H1 (cell line): ENCODE results near the gene NAV3. TPM values are rescaled to one million over a fixed set of nuclear protein-coding genes. Genes with fewer than 3 reads are reported as not detected.

ENCODE experiments used
- CTCF ChIA-PET: fragments of 300-600 bp; sonication (Branson Sonifier 250); formaldehyde crosslinking; loops from one replicate; lab custom pipeline; 2021; ENCODE audit not compliant: partially characterized antibody; lab: Charles Lee
- POLR2A ChIA-PET: fragments of 300-600 bp; sonication (Branson Sonifier 250); formaldehyde crosslinking; loops from one replicate; lab custom pipeline; 2021; ENCODE audit warnings: inconsistent platforms; ENCODE audit not compliant: partially characterized antibody; lab: Charles Lee
- DNase-seq, 2 experiments: peaks; one replicate each; pipeline versions ENCODE4 v3.0.0 to v3.0.0-alpha.2; 2010 to 2022; ENCODE audit warnings: low spot score in 2 of 2, low read depth in 1 of 2, mixed read lengths in 1 of 2
- FAIRE-seq: peaks from 2 replicates; lab custom pipeline; 2011; peaks lifted over from hg19 to GRCh38; lab: Jason Lieb, UNC
- H2AFZ ChIP-seq: 2 replicates; pipeline ENCODE4 v1.8.1; 2012; ENCODE audit warnings: low read length, inconsistent platforms
- H2AK5ac ChIP-seq: 2 replicates; pipeline ENCODE4 v1.6.1; 2013; ENCODE audit warnings: low read depth, low read length
- H2BK120ac ChIP-seq: replicated peaks from 2 replicates; pipeline ENCODE3; 2013; ENCODE audit warnings: low read depth, low read length, inconsistent platforms
- H2BK12ac ChIP-seq: 2 replicates; pipeline ENCODE4 v1.6.1; 2013; ENCODE audit warnings: low read depth, low read length
- H2BK15ac ChIP-seq: 2 replicates; pipeline ENCODE4 v1.6.1; 2013; ENCODE audit warnings: low read length
- H2BK20ac ChIP-seq: 2 replicates; pipeline ENCODE4 v1.6.1; 2013; ENCODE audit warnings: low read length
- H2BK5ac ChIP-seq: 2 replicates; pipeline ENCODE4 v1.6.1; 2013; ENCODE audit warnings: low read depth, low read length
- H3K14ac ChIP-seq: 2 replicates; pipeline ENCODE4 v1.6.1; 2013; ENCODE audit warnings: inconsistent platforms; ENCODE audit not compliant: insufficient read length
- H3K18ac ChIP-seq: 2 replicates; pipeline ENCODE4 v1.6.1; 2013; ENCODE audit warnings: low read length; ENCODE audit errors: extremely low read depth
- H3K23ac ChIP-seq: 2 replicates; pipeline ENCODE4 v1.6.1; 2013; ENCODE audit warnings: inconsistent platforms; ENCODE audit not compliant: insufficient read length
- H3K23me2 ChIP-seq: 2 replicates; pipeline ENCODE4 v1.6.1; 2013; ENCODE audit warnings: low read depth, low read length
- H3K27ac ChIP-seq: 2 replicates; pipeline ENCODE4 v1.6.1; 2011; ENCODE audit warnings: low read depth, low read length, inconsistent platforms
- H3K27me3 ChIP-seq, 4 experiments: replicated peaks in 1 of 4; 1 replicate in 1 of 4; 2 replicates in 3 of 4; pipeline versions ENCODE4 v1.6.1 to v1.8.1; 2011 to 2013; ENCODE audit warnings: low read length in 3 of 4, mild to moderate bottlenecking in 3 of 4, inconsistent platforms in 2 of 4, mixed read lengths in 2 of 4, moderate library complexity in 1 of 4; ENCODE audit not compliant: control insufficient read depth in 3 of 4, insufficient read depth in 3 of 4; ENCODE audit errors: extremely low read depth in 1 of 4
- H3K36me3 ChIP-seq, 4 experiments: 2 replicates each; pipeline versions ENCODE4 v1.6.1 to v1.8.1; 2011 to 2013; ENCODE audit warnings: mild to moderate bottlenecking in 4 of 4, low read length in 3 of 4, moderate library complexity in 2 of 4, control low read depth in 1 of 4, inconsistent platforms in 1 of 4; ENCODE audit not compliant: insufficient read depth in 4 of 4, control insufficient read depth in 2 of 4
- H3K4ac ChIP-seq: replicated peaks from 2 replicates; pipeline ENCODE3; 2013; ENCODE audit warnings: low read length, low read depth, mixed read lengths, inconsistent platforms; ENCODE audit not compliant: insufficient read length
- H3K4me1 ChIP-seq, 4 experiments: replicated peaks in 1 of 4; 1 replicate in 1 of 4; 2 replicates in 3 of 4; pipeline versions ENCODE4 v1.6.1 to v1.8.1; 2011 to 2013; ENCODE audit warnings: low read length in 3 of 4, inconsistent platforms in 2 of 4, mixed read lengths in 1 of 4; ENCODE audit not compliant: insufficient read depth in 4 of 4, control insufficient read depth in 3 of 4
- H3K4me2 ChIP-seq, 2 experiments: 2 replicates each; pipeline versions ENCODE4 v1.6.1 to v1.8.1; 2011 to 2013; ENCODE audit warnings: low read depth in 2 of 2, low read length in 2 of 2, control low read depth in 1 of 2, inconsistent platforms in 1 of 2, mild to moderate bottlenecking in 1 of 2; ENCODE audit not compliant: insufficient read depth in 1 of 2
- H3K4me3 ChIP-seq, 4 experiments: fragments of 200-600, 300-600 bp in 1 of 4; sonication (generic), shearing (Covaris generic), sonication (Bioruptor Twin) in 1 of 4; 2 replicates each; pipeline versions ENCODE4 v1.5.1 to v1.8.1; 2011 to 2016; ENCODE audit warnings: low read length in 4 of 4, low read depth in 3 of 4, control low read depth in 2 of 4, inconsistent platforms in 2 of 4, mild to moderate bottlenecking in 2 of 4, mixed read lengths in 1 of 4, moderate library complexity in 1 of 4; ENCODE audit not compliant: insufficient read depth in 2 of 4; ENCODE audit errors: extremely low read depth in 1 of 4
- H3K56ac ChIP-seq: replicated peaks from 2 replicates; pipeline ENCODE3; 2013; ENCODE audit warnings: low read depth, mild to moderate bottlenecking, mixed read lengths, low read length, inconsistent platforms; ENCODE audit not compliant: insufficient read length
- H3K79me1 ChIP-seq: 2 replicates; pipeline ENCODE4 v1.6.1; 2013; ENCODE audit warnings: low read depth, low read length, control low read depth
- H3K79me2 ChIP-seq, 2 experiments: 2 replicates each; pipeline versions ENCODE4 v1.6.1 to v1.8.1; 2012 to 2013; ENCODE audit warnings: low read length in 2 of 2, mild to moderate bottlenecking in 2 of 2, inconsistent platforms in 1 of 2; ENCODE audit not compliant: insufficient read depth in 2 of 2, control insufficient read depth in 1 of 2
- H3K9ac ChIP-seq, 4 experiments: replicated peaks in 1 of 4; 1 replicate in 1 of 4; 2 replicates in 3 of 4; pipeline versions ENCODE4 v1.6.1 to v1.8.1; 2011 to 2013; ENCODE audit warnings: low read depth in 3 of 4, low read length in 3 of 4, control low read depth in 2 of 4, mild to moderate bottlenecking in 2 of 4, moderate library complexity in 2 of 4, inconsistent platforms in 1 of 4; ENCODE audit errors: extremely low read depth in 1 of 4
- H3K9me3 ChIP-seq, 2 experiments: 2 replicates each; pipeline versions ENCODE4 v1.6.1 to v1.8.1; 2012 to 2013; ENCODE audit warnings: mild to moderate bottlenecking in 2 of 2, moderate library complexity in 2 of 2, control low read depth in 1 of 2, inconsistent platforms in 1 of 2, low read depth in 1 of 2, low read length in 1 of 2, mixed read lengths in 1 of 2; ENCODE audit not compliant: insufficient read depth in 2 of 2
- H4K20me1 ChIP-seq, 2 experiments: replicated peaks in 1 of 2; 2 replicates each; pipeline versions ENCODE3 to v1.8.1; 2011 to 2013; ENCODE audit warnings: inconsistent platforms in 2 of 2, low read length in 2 of 2, mild to moderate bottlenecking in 1 of 2; ENCODE audit not compliant: insufficient read depth in 2 of 2, control insufficient read depth in 1 of 2
- H4K5ac ChIP-seq: 2 replicates; pipeline ENCODE4 v1.6.1; 2013; ENCODE audit warnings: low read length, low read depth, mixed read lengths, inconsistent platforms; ENCODE audit not compliant: insufficient read length
- H4K8ac ChIP-seq: 2 replicates; pipeline ENCODE4 v1.8.0; 2013; ENCODE audit warnings: mild to moderate bottlenecking, moderate library complexity, low read length, inconsistent platforms; ENCODE audit not compliant: insufficient read depth; ENCODE audit errors: extremely low read depth
- H4K91ac ChIP-seq: replicated peaks from 2 replicates; pipeline ENCODE3; 2013; ENCODE audit warnings: low read length, mixed read lengths, inconsistent platforms; ENCODE audit not compliant: insufficient read length
- BCL11A ChIP-seq, 2 experiments: IDR thresholded peaks; one replicate each; pipeline ENCODE4 v1.6.1; 2011; ENCODE audit warnings: low read depth in 2 of 2, low read length in 2 of 2, mild to moderate bottlenecking in 2 of 2
- CEBPB ChIP-seq: IDR thresholded peaks from 2 replicates; pipeline ENCODE4 v1.6.1; 2012; ENCODE audit warnings: low read depth, low read length
- CHD1 ChIP-seq: IDR thresholded peaks from 2 replicates; pipeline ENCODE4 v1.6.1; 2012; ENCODE audit warnings: low read depth, low read length, improper control_type of control experiment
- CTBP2 ChIP-seq: IDR thresholded peaks from 2 replicates; pipeline ENCODE4 v1.7.0; 2011; ENCODE audit warnings: borderline replicate concordance, mild to moderate bottlenecking, moderate library complexity, mixed read lengths, low read length; ENCODE audit not compliant: insufficient read depth, insufficient read length
- FOSL1 ChIP-seq: IDR thresholded peaks from 2 replicates; pipeline ENCODE4 v1.6.1; 2011; ENCODE audit warnings: mild to moderate bottlenecking, low read depth, low read length, moderate library complexity; ENCODE audit not compliant: insufficient read depth
- HDAC2 ChIP-seq, 2 experiments: fragments of 300-600 bp in 1 of 2; sonication (generic) in 1 of 2; IDR thresholded peaks; 2 replicates each; pipeline ENCODE4 v1.6.1; 2011 to 2012; ENCODE audit warnings: low read depth in 2 of 2, low read length in 2 of 2, mild to moderate bottlenecking in 2 of 2, moderate library complexity in 2 of 2, borderline replicate concordance in 1 of 2, inconsistent platforms in 1 of 2
- KDM5A ChIP-seq: fragments of 200-600 bp; IDR thresholded peaks from 2 replicates; pipeline ENCODE4 v1.7.1; 2012; ENCODE audit warnings: mild to moderate bottlenecking, low read length, inconsistent platforms, mixed read lengths
- NRF1 ChIP-seq: IDR thresholded peaks from 2 replicates; pipeline ENCODE4 v1.6.1; 2011; ENCODE audit warnings: mild to moderate bottlenecking, low read depth, low read length, improper control_type of control experiment
- PHF8 ChIP-seq: fragments of 200-600 bp; sonication (generic); conservative IDR thresholded peaks from 2 replicates; pipeline ENCODE4 v1.7.1; 2012; ENCODE audit warnings: low read depth, mild to moderate bottlenecking, inconsistent platforms, low read length, moderate library complexity
- RFX5 ChIP-seq: IDR thresholded peaks from 2 replicates; pipeline ENCODE4 v1.6.1; 2011; ENCODE audit warnings: low read depth, low read length, improper control_type of control experiment, borderline replicate concordance
- SIRT6 ChIP-seq: IDR thresholded peaks from one replicate; pipeline ENCODE4 v1.7.1; 2012; ENCODE audit warnings: low read length, inconsistent platforms
- SP1 ChIP-seq: IDR thresholded peaks from 2 replicates; pipeline ENCODE4 v1.6.1; 2011; ENCODE audit warnings: low read depth, low read length
- SP4 ChIP-seq: IDR thresholded peaks from 2 replicates; pipeline ENCODE4 v1.6.1; 2012; ENCODE audit warnings: low read length, inconsistent platforms
- YY1 ChIP-seq: IDR thresholded peaks from 2 replicates; pipeline ENCODE4 v1.6.1; 2011; ENCODE audit warnings: low read depth, mild to moderate bottlenecking, low read length
- ZNF274 ChIP-seq: IDR thresholded peaks from 2 replicates; pipeline ENCODE4 v1.7.0; 2012; ENCODE audit warnings: low read length, borderline replicate concordance; ENCODE audit errors: extremely low read depth
- WGBS, 2 experiments: shearing (Covaris generic) in 1 of 2; methylation state at CpG; one replicate each; pipeline versions ENCODE4 v1.1.6 to v1.1.7; 2013 to 2015; ENCODE audit warnings: low lambda C conversion rate in 2 of 2, mixed read lengths in 2 of 2, inconsistent platforms in 1 of 2, low coverage in 1 of 2, missing lambda C conversion rate in 1 of 2; ENCODE audit not compliant: insufficient replicate concordance in 2 of 2, insufficient coverage in 1 of 2, insufficient read length in 1 of 2; ENCODE audit errors: extremely low coverage in 1 of 2, missing lambda C conversion rate in 1 of 2; 5-methylcytosine and 5-hydroxymethylcytosine counted together
- polyA plus RNA-seq, 7 experiments: library from polyadenylated mRNA; depleted of rRNA in 3 of 7; stranded (reverse) in 5 of 7; unstranded in 2 of 7; fragments of >200 nt in 5 of 7; fragments of 200-250 nt in 2 of 7; gene quantifications; 1 replicate in 5 of 7; 2 replicates in 1 of 7; 4 replicates in 1 of 7; pipeline versions ENCODE4 v1.2.1 to v1.2.3, GENCODE V29; 2011 to 2013; ENCODE audit warnings: missing spikeins in 2 of 7, mixed read lengths in 2 of 7
- total RNA-seq: library from RNA; stranded (reverse); fragmentation: NEBNext Ultra II Directional; extraction: Animal tissue kit (Norgen Biotek cat#: 25700); gene quantifications from 2 replicates; pipeline ENCODE4 v1.2.1, GENCODE V29; 2021

Gene NAV3
- total and polyA plus RNA-seq, 2 of the 8 experiments (the other 6 are each of a cell fraction or from before 2014, with no cell fraction given) = 0.47 to 5.0 TPM

GRCh38 chr12:78057075-78057474, 226.4 kb downstream of the NAV3 start:
- Histone ChIP-seq H4K5ac (no peak overlapping the region), H3K18ac (no peak overlapping the region), H3K4ac (no peak overlapping the region), H2AFZ (no peak overlapping the region), H3K4me1 (no peaks in the 10 kb centered on the region), H2BK15ac (no peak overlapping the region), H3K36me3 (no peaks in the 10 kb centered on the region), H3K23me2 (no peaks in the 10 kb centered on the region; the same call in 1 of the 2 replicates), H3K27me3 (no peaks in the 10 kb centered on the region), H3K23ac (no peak overlapping the region), H3K4me2 (no peak overlapping the region), H2BK20ac (no peak overlapping the region), H3K9ac (peak overlapping the region in 1 of 4 experiments; percentile 34; a peak in 1 of 7 replicates), H4K91ac (no peak overlapping the region), H3K79me2 (no peaks in the 10 kb centered on the region), H2BK120ac (no peak overlapping the region), H3K4me3 (no peak overlapping the region), H3K9me3 (no peaks in the 10 kb centered on the region), H2BK12ac (no peak overlapping the region), H2AK5ac (no peak overlapping the region), H3K56ac (no peak overlapping the region), H4K20me1 (no peaks in the 10 kb centered on the region), H2BK5ac (no peak overlapping the region), H3K14ac (no peak overlapping the region), H3K27ac (no peak overlapping the region), H4K8ac (no peak overlapping the region), H3K79me1 (no peaks in the 10 kb centered on the region)
- WGBS, 2 experiments = 91% methylated on average over 1 of the region's 1 CpG; no CpG with 5 or more reads in 1 of the 2 experiments
- no peak for FAIRE-seq
- ChIA-PET CTCF (interaction anchor here (0.5 to 2.3 kb wide), 6 partner anchors 15 to 1096 kb away, joined by 3 to 7 read pairs (median 3); no protein-coding TSS in a partner anchor), POLR2A (no interaction called here)
- no peak for DNase-seq
- no peak for TF ChIP-seq SP4
- TF ChIP-seq CTBP2 = no peak
- no peak for TF ChIP-seq RFX5
- no peak for TF ChIP-seq CEBPB
- TF ChIP-seq NRF1 = no peak
- TF ChIP-seq SP1 = no peak
- no peak for TF ChIP-seq PHF8
- no peak for TF ChIP-seq YY1
- TF ChIP-seq ZNF274 = no peak
- no peak for TF ChIP-seq HDAC2 (IDR thresholded peaks at IDR 0.05; ENCODE audit: borderline replicate concordance in 1 of 2, low read depth in 2 of 2, low read length in 2 of 2)
- no peak for TF ChIP-seq FOSL1
- no peak for TF ChIP-seq BCL11A (IDR thresholded peaks at IDR 0.05; ENCODE audit: low read depth in 2 of 2, low read length in 2 of 2)
- no peak for TF ChIP-seq SIRT6
- no peak for TF ChIP-seq CHD1
- TF ChIP-seq KDM5A = no peak
